GM19239 (cell line): Measurements from ENCODE around the gene CUL9.

Source experiments
- DNase-seq: peaks from one replicate; pipeline ENCODE4 v3.0.0; 2011; ENCODE audit warnings: low spot score; ENCODE audit not compliant: insufficient read length
- FAIRE-seq: peaks from 2 replicates; lab custom pipeline; 2011; peaks lifted over from hg19 to GRCh38; lab: Jason Lieb, UNC

The CUL9 gene

DNA sequence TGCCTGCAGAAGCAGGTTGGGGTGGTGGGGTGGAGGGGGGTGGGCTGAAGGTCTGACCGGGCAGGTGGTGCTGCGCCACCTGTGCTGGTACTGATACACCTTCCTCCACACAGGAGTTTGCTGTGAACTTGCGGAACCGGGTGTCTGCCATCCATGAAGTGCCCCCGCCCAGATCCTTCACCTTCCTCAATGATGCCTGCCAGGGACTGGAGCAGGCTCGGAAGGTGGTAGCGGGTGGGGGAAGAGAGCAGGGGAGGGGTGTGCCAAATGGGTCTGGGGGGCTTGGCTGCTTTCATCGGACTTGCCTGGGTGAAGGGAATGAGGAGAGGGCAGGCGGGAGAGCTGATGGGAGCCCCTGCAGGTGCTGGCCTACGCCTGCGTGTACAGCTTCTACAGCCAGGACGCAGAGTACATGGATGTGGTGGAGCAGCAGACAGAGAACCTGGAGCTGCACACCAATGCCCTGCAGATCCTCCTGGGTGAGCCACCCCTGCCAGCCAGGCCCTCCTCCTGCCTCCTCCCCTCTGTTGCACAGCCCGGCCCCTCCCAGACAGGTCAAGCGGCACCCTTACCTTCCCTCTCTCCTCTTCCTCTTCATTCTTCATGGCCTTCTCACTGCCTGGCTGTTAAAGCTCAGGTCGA is 40.5 kb downstream of the CUL9 start:
- FAIRE-seq = no peak

DNA sequence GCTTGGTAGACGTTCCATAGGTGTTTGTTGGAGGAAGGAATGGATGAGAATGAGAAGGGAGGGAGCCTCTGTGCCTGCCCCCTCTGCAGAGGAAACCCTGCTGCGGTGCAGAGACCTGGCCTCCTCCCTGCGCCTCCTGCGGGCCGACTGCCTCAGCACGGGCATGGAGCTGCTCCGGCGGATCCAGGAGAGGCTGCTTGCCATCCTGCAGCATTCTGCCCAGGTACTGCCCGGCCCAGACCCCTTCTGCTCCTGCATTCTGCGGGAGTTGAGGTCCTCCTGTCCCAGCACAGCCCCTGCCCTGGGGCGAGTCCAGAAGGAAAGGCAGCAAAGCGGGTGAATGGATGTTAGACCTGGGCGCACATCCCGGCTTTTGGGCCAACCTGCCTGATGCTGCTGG is 41.2 kb downstream of the CUL9 start:
- no peak for DNase-seq
- no peak for FAIRE-seq

More for the DNA sequence above, 40.5 kb downstream of the CUL9 start:
- DNase-seq = no peak

GRCh38 chr6:43226192-43226851 is 44.3 kb downstream of the CUL9 start:
- FAIRE-seq (no peak), DNase-seq (no peak)

DNA sequence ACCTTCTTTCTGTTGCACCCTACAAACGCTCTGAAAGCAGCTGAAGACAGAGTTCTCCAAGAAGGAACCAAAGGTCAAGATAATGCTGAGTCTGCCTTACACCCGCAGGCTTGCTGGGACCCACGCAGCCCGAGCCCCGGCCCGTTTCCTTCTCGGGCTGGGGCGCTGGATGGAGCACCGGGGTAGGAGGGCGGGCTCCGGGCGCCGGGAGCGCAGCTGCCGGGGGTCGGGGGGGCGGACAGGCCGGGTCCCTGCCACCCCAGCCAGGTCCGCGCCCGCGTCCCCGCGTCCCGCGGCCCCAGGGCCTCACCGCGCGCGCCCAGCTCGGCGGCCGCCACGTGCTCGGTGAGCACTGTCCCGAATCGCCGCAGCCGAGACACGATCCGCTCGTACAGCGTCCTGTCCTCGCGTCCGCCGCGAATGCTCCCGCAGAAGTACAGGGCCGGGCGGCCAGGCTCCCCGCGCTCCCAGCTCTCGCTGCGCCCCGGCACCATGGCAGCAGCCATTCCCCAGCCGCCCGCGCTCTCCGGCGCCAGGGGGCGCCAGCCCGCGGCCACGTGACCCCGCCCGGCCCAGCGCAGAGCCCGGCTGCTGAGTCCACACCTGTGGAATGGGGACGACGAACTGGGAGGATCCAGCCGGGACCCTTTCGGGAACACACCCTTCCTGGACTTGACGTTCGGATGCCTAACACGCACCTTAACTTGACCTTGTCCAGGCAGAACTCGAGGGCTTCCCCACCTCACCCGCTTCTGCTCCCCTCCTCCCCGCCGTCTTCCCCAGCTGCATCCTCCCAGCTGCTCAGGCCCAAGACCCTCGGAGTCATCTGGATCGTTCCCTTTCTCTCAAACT is 47.2 kb downstream of the CUL9 start, which contains the start of gene DNPH1:
TSS of gene DNPH1 (minus strand) at position 531 of the 852 bp plus-strand sequence. CDS start at position 506, 25 bp downstream.
- peak; percentile 62 for FAIRE-seq
- peak; percentile 87 for DNase-seq

DNA sequence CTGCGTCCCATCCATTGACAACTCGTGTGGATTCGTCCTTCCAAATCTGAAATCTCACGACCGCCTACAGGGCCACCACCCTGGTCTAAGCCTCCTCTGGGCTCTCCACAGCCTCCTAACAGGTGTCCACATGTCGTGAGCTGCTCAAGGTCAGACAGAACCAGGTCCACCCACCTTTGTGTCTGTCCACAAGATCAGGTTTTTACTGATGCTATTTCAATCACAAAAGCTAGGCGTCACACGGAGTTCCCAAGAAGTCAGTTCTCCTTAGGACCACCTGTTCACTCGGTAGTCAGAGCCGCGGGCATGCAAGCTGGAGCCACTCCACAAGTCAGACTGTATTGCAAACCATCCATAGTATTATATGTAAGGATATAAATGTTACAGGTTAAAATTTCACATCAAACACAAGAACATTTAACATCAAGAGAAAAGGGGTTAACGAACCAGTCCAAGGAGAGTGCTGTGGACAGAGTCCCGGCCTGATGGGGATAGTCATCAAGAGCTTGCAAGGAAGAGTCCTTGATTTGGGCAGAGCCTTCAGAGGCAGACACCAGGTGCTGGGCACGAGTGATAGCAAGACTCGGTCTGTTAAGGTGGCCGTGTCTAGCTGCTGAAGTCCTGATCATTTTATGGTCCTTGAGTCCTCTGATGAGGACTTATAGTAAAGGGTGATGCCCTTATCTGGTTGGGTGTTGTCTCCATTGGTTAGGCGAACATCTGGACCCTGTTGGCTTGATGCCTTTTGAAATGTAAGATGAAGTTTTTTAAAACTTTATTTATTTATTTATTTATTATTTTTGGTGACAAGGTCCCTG is 48.0 kb downstream of the CUL9 start:
- FAIRE-seq (no peak), DNase-seq (no peak)

- no peak for DNase-seq
- FAIRE-seq = no peak
These were observed 49.1 kb downstream of the CUL9 start for GRCh38 chr6:43231053-43231452.

GRCh38 chr6:43231735-43232450 is 49.9 kb downstream of the CUL9 start:
- FAIRE-seq (no peak), DNase-seq (no peak)

GRCh38 chr6:43235841-43236240 is 53.8 kb downstream of the CUL9 start:
- no peak for DNase-seq
- no peak for FAIRE-seq

DNA sequence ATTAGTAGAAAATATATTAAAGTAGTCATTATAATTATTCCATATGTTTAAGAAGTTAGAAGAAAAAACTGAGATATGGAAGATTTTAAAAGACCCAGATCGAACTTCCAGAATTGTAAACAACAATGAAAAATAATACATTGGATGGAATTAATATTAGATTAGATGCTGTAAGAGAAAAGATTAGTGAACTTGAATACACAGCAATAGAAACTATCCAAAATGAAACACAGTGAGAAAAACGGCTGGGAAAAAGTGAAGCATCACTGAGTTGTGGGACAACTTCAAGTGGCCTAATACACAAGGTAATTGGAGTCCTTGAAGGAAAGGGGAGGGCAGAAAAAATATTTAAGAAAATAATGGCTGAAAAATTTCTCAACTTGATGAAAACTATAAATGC is 57.1 kb downstream of the CUL9 start:
- FAIRE-seq = no peak
- DNase-seq = no peak

DNA sequence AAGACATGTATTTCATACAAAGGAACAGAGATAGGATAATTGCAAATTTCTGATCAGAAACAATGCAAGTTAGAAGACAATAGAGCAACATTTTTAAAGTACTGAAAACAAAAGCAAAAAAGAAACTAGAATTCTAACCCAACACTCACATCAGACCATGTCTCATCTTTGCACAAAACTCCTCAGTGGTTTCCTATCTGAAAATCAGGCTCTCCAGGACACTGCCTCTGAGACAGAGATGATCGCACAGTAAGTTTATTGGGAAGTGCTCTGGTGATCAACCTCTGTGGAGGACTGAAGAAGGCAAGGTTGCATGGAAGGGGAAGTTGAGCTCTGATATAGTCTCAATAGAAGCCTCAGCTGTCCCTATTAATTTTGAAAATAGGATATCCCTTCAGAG is 59.0 kb downstream of the CUL9 start:
- FAIRE-seq (no peak), DNase-seq (no peak)

- DNase-seq = no peak
- peak; percentile 18 for FAIRE-seq
These were observed 59.5 kb downstream of the CUL9 start for GRCh38 chr6:43241446-43241845.

DNA sequence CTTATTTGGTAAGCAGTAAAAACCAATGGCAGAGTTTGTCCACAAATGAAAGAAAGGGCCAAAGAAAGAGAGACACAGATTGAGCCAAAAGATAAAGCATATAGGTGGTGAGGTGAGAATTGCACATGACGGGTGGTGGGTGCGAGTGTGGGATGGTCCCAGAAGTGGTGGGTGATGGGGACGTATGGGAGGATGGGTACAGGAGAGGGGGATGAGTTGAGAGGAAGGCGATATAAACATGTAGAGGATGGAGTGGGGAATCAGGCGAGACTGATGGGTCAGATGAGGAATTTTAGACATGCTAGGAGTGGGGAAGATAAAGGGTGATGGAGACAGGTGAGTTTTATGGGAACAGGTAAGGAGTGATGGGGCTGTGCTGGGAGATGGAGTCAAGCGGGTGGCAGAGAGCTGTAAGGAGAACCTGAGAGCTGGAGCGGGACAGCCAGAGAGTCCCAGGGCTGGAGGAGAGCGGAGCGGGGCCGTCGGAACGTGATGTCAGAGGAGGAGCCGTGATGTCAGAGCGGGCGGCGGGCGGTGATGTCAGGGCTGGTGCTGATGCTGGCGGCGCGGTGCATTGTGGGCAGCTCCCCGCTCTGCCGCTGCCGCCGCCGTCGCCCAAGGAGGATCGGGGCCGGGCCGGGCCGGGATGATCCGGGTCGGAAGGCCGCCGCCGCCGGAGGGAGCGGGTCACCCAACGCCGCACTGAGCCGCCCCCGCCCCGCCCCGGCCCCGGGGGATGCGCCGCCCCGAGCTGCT is 61.1 kb downstream of the CUL9 start, which contains the start of gene TTBK1:
TSS of gene TTBK1 (plus strand) at position 574 of the 756 bp plus-strand sequence. CDS start 3,180 bp downstream, outside the sequence.
- FAIRE-seq = no peak
- no peak for DNase-seq

DNA sequence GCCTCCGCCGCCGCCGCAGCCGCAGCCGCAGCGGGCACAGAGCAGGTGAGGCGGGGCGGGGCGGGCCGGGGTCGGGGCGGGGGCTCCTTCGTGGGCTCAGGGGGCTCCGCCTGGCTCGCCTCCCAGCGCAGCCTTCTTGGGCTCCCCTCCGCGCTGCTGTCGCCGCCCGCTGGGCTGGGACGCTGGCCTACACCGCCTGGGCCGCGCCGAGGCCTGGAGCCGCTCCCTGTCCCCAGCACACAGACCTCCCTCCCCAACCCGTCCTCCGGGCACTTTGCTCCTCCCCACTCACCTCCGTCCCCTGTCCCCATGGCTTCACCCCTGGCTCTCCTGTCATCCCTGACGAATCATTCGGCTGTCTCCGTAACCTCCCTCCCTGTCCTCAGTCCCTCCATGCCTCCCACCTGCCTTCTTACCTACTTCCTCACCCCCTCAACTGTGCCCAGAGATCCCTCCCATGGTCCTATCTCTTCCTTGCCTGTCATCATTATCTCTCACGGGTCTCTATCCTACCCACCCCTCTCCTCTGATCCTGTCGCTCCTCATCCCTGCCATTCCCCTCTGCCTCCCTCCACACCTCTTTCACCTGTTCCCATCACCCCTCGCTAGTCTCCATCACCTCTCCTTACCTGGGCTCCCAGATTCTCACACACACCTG is 61.8 kb downstream of the CUL9 start:
- no peak for DNase-seq

DNA sequence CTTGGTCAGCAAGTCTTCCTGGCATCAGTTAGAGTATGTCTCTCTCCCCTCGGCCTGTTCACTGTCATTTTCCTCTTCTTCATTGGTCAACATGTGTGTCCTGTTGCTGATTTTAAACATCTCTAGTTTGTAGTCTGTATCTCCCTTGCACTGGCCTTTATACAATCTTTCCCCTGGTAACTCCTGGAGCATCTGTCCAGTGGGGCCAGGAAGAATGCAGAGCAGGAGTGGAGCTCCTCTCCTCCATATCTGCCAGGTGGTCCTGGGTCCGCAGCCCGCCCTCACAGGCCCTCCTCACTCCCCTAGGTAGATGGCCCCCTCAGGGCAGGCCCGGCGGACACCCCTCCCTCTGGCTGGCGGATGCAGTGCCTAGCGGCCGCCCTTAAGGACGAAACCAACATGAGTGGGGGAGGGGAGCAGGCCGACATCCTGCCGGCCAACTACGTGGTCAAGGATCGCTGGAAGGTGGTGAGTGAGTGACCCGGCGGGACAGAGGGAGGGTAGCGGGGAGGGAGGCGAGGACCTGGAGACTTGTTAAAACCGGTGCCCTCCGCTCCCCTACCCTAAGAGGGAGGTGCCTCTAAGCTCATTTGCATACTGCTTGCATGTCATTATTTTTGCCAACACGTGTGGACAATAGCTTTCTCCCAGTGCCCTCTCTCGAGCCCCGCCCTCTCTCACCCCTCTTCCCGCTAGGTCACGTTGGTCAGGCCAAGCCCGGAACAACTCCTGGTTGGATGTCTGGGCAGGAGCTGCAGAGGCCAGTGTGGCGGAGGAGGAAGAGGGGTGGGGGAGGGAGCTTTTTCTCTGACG is 64.5 kb downstream of the CUL9 start:
- peak; percentile 45 for FAIRE-seq

More for the DNA sequence above, 61.8 kb downstream of the CUL9 start:
- no peak for FAIRE-seq

GRCh38 chr6:43247114-43247999 is 65.4 kb downstream of the CUL9 start:
- DNase-seq (peak; percentile 100), FAIRE-seq (peak; percentile 85)

More for the DNA sequence above, 64.5 kb downstream of the CUL9 start:
- DNase-seq = no peak

DNA sequence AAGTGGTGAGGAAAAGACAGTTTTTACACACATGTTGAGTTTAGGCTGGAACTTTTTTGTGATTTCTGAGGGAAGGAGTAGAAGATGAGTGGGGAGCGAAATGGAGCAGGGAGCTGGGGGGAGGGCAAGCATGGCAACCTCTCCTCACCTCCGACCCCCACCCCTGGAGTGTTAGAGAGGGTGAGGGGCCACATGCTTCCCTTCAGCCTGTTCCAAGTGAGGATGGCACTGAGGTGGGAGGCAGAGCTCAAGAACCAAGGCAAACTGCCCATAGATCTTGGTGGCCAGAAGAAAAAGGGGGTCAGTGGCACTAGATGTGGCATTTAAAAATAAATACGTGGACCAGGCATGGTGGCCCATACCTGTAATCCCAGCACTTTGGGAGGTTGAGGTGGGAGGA is 66.1 kb downstream of the CUL9 start:
- FAIRE-seq (no peak), DNase-seq (no peak)
